D721Med (cell line): ENCODE measurements around the gene PDE6H.

Source experiments
- DNase-seq: peaks from one replicate; pipeline ENCODE4 v3.0.0; 2011; ENCODE audit warnings: low spot score; ENCODE audit not compliant: insufficient read length
- FAIRE-seq: peaks from 2 replicates; lab custom pipeline; 2011; peaks lifted over from hg19 to GRCh38; lab: Jason Lieb, UNC
- CTCF ChIP-seq: IDR thresholded peaks from 2 replicates; pipeline ENCODE4 v1.5.1; 2012; ENCODE audit warnings: mild to moderate bottlenecking, control low read depth; ENCODE audit not compliant: insufficient read depth; ENCODE audit errors: missing control alignments

Gene PDE6H

GRCh38 chr12:14931791-14932560 is 40.9 kb upstream of the PDE6H start:
- DNase-seq, result no peak
- FAIRE-seq, result no peak
- no peak for TF ChIP-seq CTCF

- FAIRE-seq, result no peak
- TF ChIP-seq CTCF, result no peak
- no peak for DNase-seq
Measured at GRCh38 chr12:14934511-14934910, 38.3 kb upstream of the PDE6H start.

- no peak for FAIRE-seq
- no peak for TF ChIP-seq CTCF
- no peak for DNase-seq
Measured at GRCh38 chr12:14935031-14935430, 37.8 kb upstream of the PDE6H start.

- FAIRE-seq (no peak), DNase-seq (no peak)
- no peak for TF ChIP-seq CTCF
Measured at GRCh38 chr12:14936224-14936861, 36.5 kb upstream of the PDE6H start.

GRCh38 chr12:14937014-14937413 is 35.8 kb upstream of the PDE6H start:
- no peak for DNase-seq
- no peak for TF ChIP-seq CTCF
- FAIRE-seq, result no peak

- TF ChIP-seq CTCF, result no peak
- FAIRE-seq, result no peak
- no peak for DNase-seq
Measured at GRCh38 chr12:14937689-14938088, 35.2 kb upstream of the PDE6H start.

GRCh38 chr12:14938301-14938700 is 34.5 kb upstream of the PDE6H start, which contains the start of gene ERP27:
ERP27 (minus strand) TSS chr12:14938537; CDS start chr12:14938508, 29 bp downstream.
- no peak for TF ChIP-seq CTCF
- no peak for FAIRE-seq
- no peak for DNase-seq
